Measurements from ENCODE around the gene CCR9.

The CCR9 gene

GRCh38 chr3:45936261-45936660 lies 49.9 kb downstream of the CCR9 start:
- DNase-seq (ENCODE audit: low read depth in 2 of 2) = no peak

- no peak for DNase-seq (ENCODE audit: low read depth in 2 of 2)
Measured at GRCh38 chr3:45937206-45938042, 51.1 kb downstream of the CCR9 start.

- no peak for DNase-seq (ENCODE audit: low read depth in 2 of 2)
Measured at GRCh38 chr3:45938043-45938435, 51.7 kb downstream of the CCR9 start.

GRCh38 chr3:45938864-45939263 lies 52.5 kb downstream of the CCR9 start:
- peak; percentile 81 to 83 for DNase-seq (ENCODE audit: low read depth in 2 of 2)

- DNase-seq (ENCODE audit: low read depth in 2 of 2) = no peak
Measured at GRCh38 chr3:45939341-45939771, 53.0 kb downstream of the CCR9 start.

GRCh38 chr3:45940004-45940780 lies 53.8 kb downstream of the CCR9 start:
- DNase-seq (ENCODE audit: low read depth in 2 of 2) = no peak

GRCh38 chr3:45940781-45941365 lies 54.5 kb downstream of the CCR9 start:
- no peak for DNase-seq (ENCODE audit: low read depth in 2 of 2)

GRCh38 chr3:45942051-45942825 lies 55.9 kb downstream of the CCR9 start:
- no peak for DNase-seq (ENCODE audit: low read depth in 2 of 2)

- DNase-seq (ENCODE audit: low read depth in 2 of 2) = peak; percentile 20 to 32
Measured at GRCh38 chr3:45943207-45943846, 57.0 kb downstream of the CCR9 start, which contains the start of gene CXCR6. Gene CXCR6, plus strand, starts transcription at chr3:45943464. Its CDS starts 3,018 bp downstream, at chr3:45946482.

GRCh38 chr3:45944830-45945620 lies 58.7 kb downstream of the CCR9 start:
- DNase-seq (ENCODE audit: low read depth in 2 of 2) = no peak

GRCh38 chr3:45946307-45946706 lies 60.0 kb downstream of the CCR9 start:
- DNase-seq (ENCODE audit: low read depth in 2 of 2) = no peak

GRCh38 chr3:45946875-45947274 lies 60.5 kb downstream of the CCR9 start:
- no peak for DNase-seq (ENCODE audit: low read depth in 2 of 2)

GRCh38 chr3:45947361-45947760 lies 61.0 kb downstream of the CCR9 start:
- no peak for DNase-seq (ENCODE audit: low read depth in 2 of 2)

- no peak for DNase-seq (ENCODE audit: low read depth in 2 of 2)
Measured at GRCh38 chr3:45948311-45948781, 62.0 kb downstream of the CCR9 start.

- no peak for DNase-seq (ENCODE audit: low read depth in 2 of 2)
Measured at GRCh38 chr3:45948881-45949280, 62.5 kb downstream of the CCR9 start.

GRCh38 chr3:45949432-45949831 lies 63.1 kb downstream of the CCR9 start:
- DNase-seq (ENCODE audit: low read depth in 2 of 2) = no peak

- DNase-seq (ENCODE audit: low read depth in 2 of 2) = no peak
Measured at GRCh38 chr3:45950131-45950530, 63.8 kb downstream of the CCR9 start.

- DNase-seq (ENCODE audit: low read depth in 2 of 2) = peak; percentile 29 to 52
Measured at GRCh38 chr3:45950686-45951600, 64.6 kb downstream of the CCR9 start.

- DNase-seq (ENCODE audit: low read depth in 2 of 2) = no peak
Measured at GRCh38 chr3:45951946-45952345, 65.6 kb downstream of the CCR9 start.
